ENCODE measurements around the gene NFIA.

NFIA gene

DNA sequence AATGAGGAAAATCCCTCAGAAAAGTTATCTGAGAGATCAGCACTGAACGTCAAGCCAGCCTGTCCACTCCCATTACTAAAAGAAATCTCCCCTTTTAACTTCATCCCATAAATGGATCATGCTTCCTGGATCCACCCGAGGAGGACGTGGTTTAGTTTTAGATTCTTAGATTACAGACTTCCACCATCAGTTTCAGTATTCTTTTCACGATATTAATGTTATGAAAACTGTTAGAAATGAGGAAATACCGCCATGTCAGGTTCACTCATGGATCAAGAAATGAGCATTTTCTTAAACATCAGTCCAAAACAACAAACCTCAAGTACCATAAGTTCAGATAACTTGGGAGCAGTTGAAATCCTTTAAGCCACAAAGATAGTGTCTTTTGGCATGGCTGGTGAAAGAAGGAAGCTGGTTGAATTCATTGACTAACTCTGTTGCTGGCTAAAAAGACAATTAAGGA, 49.8 kb downstream of the NFIA start:
- no peak for TF ChIP-seq CTCF (conservative IDR thresholded peaks at IDR 0.05; ENCODE audit: low read length)
- no peak for DNase-seq (ENCODE audit: low read depth)
- no peak overlapping the region for H3K4me3 ChIP-seq (ENCODE audit: low read length)

DNA sequence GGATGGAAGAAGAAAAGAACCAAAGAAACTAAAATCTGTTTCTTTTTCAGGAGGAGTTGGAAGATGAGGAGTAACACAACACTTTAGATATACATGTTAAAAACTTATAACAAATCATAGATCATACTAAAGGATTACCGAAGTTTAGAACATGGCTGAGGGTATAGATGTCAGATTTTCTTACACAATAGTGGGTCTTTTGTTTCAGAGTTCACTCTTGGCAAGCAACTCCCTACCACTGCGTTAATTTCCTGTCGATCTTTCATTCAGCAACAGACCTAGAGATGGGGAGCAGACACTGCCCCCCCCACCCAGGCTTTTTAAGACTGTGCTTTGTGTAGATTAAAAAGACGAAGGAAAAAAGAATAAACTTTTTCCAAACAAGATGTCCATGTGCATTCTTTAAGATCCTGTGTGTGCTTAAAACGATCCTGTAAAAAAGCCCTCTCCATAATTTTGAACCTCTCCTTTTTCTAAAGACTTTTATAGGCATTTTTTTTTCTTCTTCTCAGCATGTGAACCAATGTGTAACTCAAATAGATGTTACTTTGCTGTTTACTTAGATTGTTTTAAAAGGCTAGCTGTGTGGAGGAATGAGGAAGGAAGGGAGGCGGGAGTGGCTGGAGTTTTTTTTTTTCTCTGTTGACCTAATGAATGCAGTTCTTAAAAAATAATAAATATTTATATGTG, 50.4 kb downstream of the NFIA start:
- no peak for DNase-seq (ENCODE audit: low read depth)

GRCh38 chr1:61133335-61134019, 51.1 kb downstream of the NFIA start:
- no peak for DNase-seq (ENCODE audit: low read depth)
- H3K4me3 ChIP-seq (ENCODE audit: low read length): no peak overlapping the region
- TF ChIP-seq CTCF (conservative IDR thresholded peaks at IDR 0.05; ENCODE audit: low read length): no peak

More for the DNA sequence above, 50.4 kb downstream of the NFIA start:
- no peak overlapping the region for H3K4me3 ChIP-seq (ENCODE audit: low read length)
- no peak for TF ChIP-seq CTCF (conservative IDR thresholded peaks at IDR 0.05; ENCODE audit: low read length)

DNA sequence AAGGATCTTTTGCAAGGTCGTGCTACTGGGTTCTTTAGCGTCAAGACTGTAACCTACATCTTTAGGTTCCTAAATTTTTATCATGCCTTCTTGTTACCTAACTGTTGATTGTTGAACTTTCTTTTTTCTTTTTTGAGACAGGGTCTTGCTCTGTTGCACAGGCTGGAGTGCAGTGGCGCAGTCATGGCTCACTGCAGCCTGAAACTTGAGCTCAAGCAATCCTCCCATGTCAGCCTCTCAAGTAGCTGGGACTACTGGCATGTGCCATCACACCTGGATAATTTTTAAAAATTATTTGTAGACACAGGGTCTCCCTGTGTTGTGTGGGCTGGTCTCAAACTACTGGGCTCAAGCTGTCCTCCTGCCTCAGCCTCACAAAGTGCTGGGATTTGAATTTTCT, 52.9 kb downstream of the NFIA start:
- DNase-seq (ENCODE audit: low read depth): no peak
- H3K4me3 ChIP-seq (ENCODE audit: low read length): no peak overlapping the region
- TF ChIP-seq CTCF (conservative IDR thresholded peaks at IDR 0.05; ENCODE audit: low read length): no peak

DNA sequence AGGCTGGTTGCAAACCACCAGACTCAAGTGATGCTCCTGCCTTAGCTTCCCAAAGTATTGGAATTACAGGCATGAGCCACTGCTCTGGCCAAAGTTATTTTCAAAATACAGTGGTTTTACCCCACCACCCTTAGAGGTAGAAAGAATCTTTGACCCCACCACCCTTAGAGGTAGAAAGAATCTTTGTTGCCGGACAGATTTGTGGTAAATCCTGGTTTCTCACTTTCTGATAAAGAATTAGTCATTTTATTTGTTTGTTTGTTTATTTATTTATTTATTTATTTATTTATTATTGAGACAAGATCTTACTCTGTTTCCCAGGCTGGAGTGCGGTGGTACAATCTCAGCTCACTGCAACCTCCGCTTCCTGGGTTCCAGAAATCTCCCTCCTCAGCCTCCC, 55.9 kb downstream of the NFIA start:
- TF ChIP-seq CTCF (conservative IDR thresholded peaks at IDR 0.05; ENCODE audit: low read length): no peak
- no peak overlapping the region for H3K4me3 ChIP-seq (ENCODE audit: low read length)
- no peak for DNase-seq (ENCODE audit: low read depth)

GRCh38 chr1:61138921-61139774, 56.8 kb downstream of the NFIA start:
- no peak overlapping the region; the same call in 1 of the 2 replicates for H3K4me3 ChIP-seq (ENCODE audit: low read length)
- peak; percentile 65 for DNase-seq (ENCODE audit: low read depth)
- no peak for TF ChIP-seq CTCF (conservative IDR thresholded peaks at IDR 0.05; ENCODE audit: low read length)

All from AG10803 (cell line).